OCI-LY7 (cell line): Measurements from ENCODE around the gene SPAG16.

Experiments
- CTCF ChIP-seq: fragments of 200-600 bp; sonication (generic); conservative IDR thresholded peaks from 2 replicates; pipeline ENCODE4 v1.5.1; 2014; ENCODE audit warnings: mild to moderate bottlenecking, antibody characterized with exemption, low read length, moderate library complexity, mixed read lengths
- EZH2phosphoT487 ChIP-seq: fragments of 200-600 bp; sonication (generic); IDR thresholded peaks from 2 replicates; pipeline ENCODE4 v1.6.1; 2018; ENCODE audit warnings: low read depth, borderline replicate concordance, mild to moderate bottlenecking, mixed run types, antibody characterized with exemption, low read length, moderate library complexity, mixed read lengths

GRCh38 chr2:213265679-213266078 lies 18.6 kb upstream of the SPAG16 start:
- TF ChIP-seq CTCF = no peak
- TF ChIP-seq EZH2phosphoT487 = no peak
